ENCODE results near the gene CHRNE. TPM values are rescaled to one million over a fixed set of nuclear protein-coding genes. Genes with fewer than 3 reads are reported as not detected.

Gene CHRNE
- total and polyA plus RNA-seq, 2 donors (not counting 1 experiment from before 2014, with no cell fraction given) = 0.99 to 4.7 TPM

- H3K79me2 ChIP-seq (ENCODE audit: control insufficient read depth, insufficient read depth, low read length) = peaks cover 72% of the 10 kb centered on the region
- no peak overlapping the region for H2AFZ ChIP-seq (ENCODE audit: insufficient read depth, low read depth, low read length, poor library complexity, severe bottlenecking)
- Mint-ChIP-seq H3K9me3 (ENCODE audit: insufficient read depth) (no peaks in the 10 kb centered on the region), H3K27ac (peak overlapping the region; percentile 89), H3K4me3 (peak overlapping the region; percentile 86), H3K4me1 (peaks cover 66% of the 10 kb centered on the region), H3K27me3 (no peaks in the 10 kb centered on the region)
- ATAC-seq (ENCODE audit: low read depth) (no peak), DNase-seq (no peak)
- peak overlapping the region; percentile 98 for H3K4me2 ChIP-seq (replicated peaks; ENCODE audit: low read depth, low read length, poor library complexity, severe bottlenecking)
- H3K4me1 ChIP-seq (ENCODE audit: control insufficient read depth in 2 of 2, insufficient read depth in 2 of 2, low read length in 2 of 2) = peaks cover 60 to 66% of the 10 kb centered on the region in 2 donors
- intact Hi-C loops (cut with micrococcal nuclease) = loop anchor here (5.0 to 10.0 kb wide), 6 partner anchors 73 to 982 kb away; partner anchors contain the start of genes ATP2A3, MED11, PLD2 and ZNF594
- ChIA-PET POLR2A (interaction anchor here (1.0 to 2.7 kb wide), 2 partner anchors 23 to 36 kb away, joined by 3 to 9 read pairs; partner anchors contain the start of gene SPAG7), CTCF (interaction anchor here (0.7 to 1.3 kb wide), 2 partner anchors 22 to 107 kb away, joined by 3 read pairs; partner anchors contain the start of gene SPAG7)
- H3K27me3 ChIP-seq (replicated peaks in 1 of 4; ENCODE audit: control extremely low read depth in 1 of 4, control insufficient read depth in 3 of 4, insufficient read depth in 4 of 4, low read length in 3 of 4) = no peaks in the 10 kb centered on the region
- H3K9me3 ChIP-seq (ENCODE audit: control extremely low read depth in 1 of 3, control insufficient read depth in 2 of 3, insufficient read depth in 1 of 3, low read length in 2 of 3) = no peaks in the 10 kb centered on the region
- TF ChIP-seq CTCF (IDR thresholded peaks at IDR 0.05) = no peak
- no peak for TF ChIP-seq EZH2 (IDR thresholded peaks at IDR 0.05; ENCODE audit: borderline replicate concordance, insufficient read depth, low read depth, low read length, poor library complexity, severe bottlenecking)
- peak overlapping the region; percentile 30 to 93 for H3K27ac ChIP-seq (ENCODE audit: low read length in 2 of 2)
- peak overlapping the region; percentile 38 for H3K9ac ChIP-seq (ENCODE audit: low read length)
- WGBS (ENCODE audit: insufficient coverage) = 0% methylated on average over 1 of the region's 8 CpGs
- peaks cover 43% of the 10 kb centered on the region for H4K20me1 ChIP-seq (ENCODE audit: control insufficient read depth, insufficient read depth, low read length, poor library complexity, severe bottlenecking)
- peaks cover 0 to 44% of the 10 kb centered on the region in 2 experiments for H3K36me3 ChIP-seq (replicated peaks in 1 of 2; ENCODE audit: control extremely low read depth in 1 of 2, control insufficient read depth in 1 of 2, extremely low read depth in 1 of 2, insufficient read depth in 2 of 2, low read length in 1 of 2)
- peak overlapping the region in 4 of 5 experiments; percentile 16 to 40 (median 24) for H3K4me3 ChIP-seq (ENCODE audit: control extremely low read depth in 1 of 5, extremely low read depth in 1 of 5, insufficient read depth in 1 of 5, low read depth in 2 of 5, low read length in 4 of 5)
Observed at GRCh38 chr17:4944554-4945175, 41.8 kb upstream of the CHRNE start.

- H3K4me2 ChIP-seq (replicated peaks; ENCODE audit: low read depth, low read length, poor library complexity, severe bottlenecking) = peak overlapping the region; percentile 98
- peak overlapping the region; percentile 38 for H3K9ac ChIP-seq (ENCODE audit: low read length)
- H2AFZ ChIP-seq (ENCODE audit: insufficient read depth, low read depth, low read length, poor library complexity, severe bottlenecking) = no peak overlapping the region
- ATAC-seq (ENCODE audit: low read depth) = no peak
- Mint-ChIP-seq H3K4me1 (peaks cover 67% of the 10 kb centered on the region), H3K27ac (peak overlapping the region; percentile 89), H3K9me3 (ENCODE audit: insufficient read depth) (no peaks in the 10 kb centered on the region), H3K27me3 (no peaks in the 10 kb centered on the region), H3K4me3 (peak overlapping the region; percentile 86)
- TF ChIP-seq CTCF (IDR thresholded peaks at IDR 0.05) (no peak), EZH2 (IDR thresholded peaks at IDR 0.05; ENCODE audit: borderline replicate concordance, insufficient read depth, low read depth, low read length, poor library complexity, severe bottlenecking) (no peak)
- peak overlapping the region; percentile 30 to 93 for H3K27ac ChIP-seq (ENCODE audit: low read length in 2 of 2)
- H3K79me2 ChIP-seq (ENCODE audit: control insufficient read depth, insufficient read depth, low read length) = peaks cover 77% of the 10 kb centered on the region
- peaks cover 43% of the 10 kb centered on the region for H4K20me1 ChIP-seq (ENCODE audit: control insufficient read depth, insufficient read depth, low read length, poor library complexity, severe bottlenecking)
- peak overlapping the region in 4 of 5 experiments; percentile 2 to 40 (median 18) for H3K4me3 ChIP-seq (ENCODE audit: control extremely low read depth in 1 of 5, extremely low read depth in 1 of 5, insufficient read depth in 1 of 5, low read depth in 2 of 5, low read length in 4 of 5)
- H3K36me3 ChIP-seq (replicated peaks in 1 of 2; ENCODE audit: control extremely low read depth in 1 of 2, control insufficient read depth in 1 of 2, extremely low read depth in 1 of 2, insufficient read depth in 2 of 2, low read length in 1 of 2) = peaks cover 0 to 44% of the 10 kb centered on the region in 2 experiments
- intact Hi-C loops (cut with micrococcal nuclease) = loop anchor here (5.0 to 10.0 kb wide), 3 partner anchors 137 to 301 kb away; partner anchors contain the start of genes PLD2 and ZNF594
- H3K4me1 ChIP-seq (ENCODE audit: control insufficient read depth in 2 of 2, insufficient read depth in 2 of 2, low read length in 2 of 2) = peaks cover 62 to 71% of the 10 kb centered on the region in 2 donors
- POLR2A ChIA-PET = interaction anchor here (2.7 kb wide), 1 partner anchor 23 kb away, joined by 9 read pairs; the partner anchor contains the start of gene SPAG7
- CTCF ChIA-PET = interaction anchor here (0.7 kb wide), 1 partner anchor 107 kb away, joined by 3 read pairs; no protein-coding TSS in a partner anchor
- no peaks in the 10 kb centered on the region for H3K9me3 ChIP-seq (ENCODE audit: control extremely low read depth in 1 of 3, control insufficient read depth in 2 of 3, insufficient read depth in 1 of 3, low read length in 2 of 3)
- H3K27me3 ChIP-seq (replicated peaks in 1 of 4; ENCODE audit: control extremely low read depth in 1 of 4, control insufficient read depth in 3 of 4, insufficient read depth in 4 of 4, low read length in 3 of 4) = no peaks in the 10 kb centered on the region
- WGBS (ENCODE audit: insufficient coverage) = 14% methylated on average over 2 of the region's 3 CpGs
- DNase-seq = peak; percentile 67
Observed at GRCh38 chr17:4944163-4944553, 41.3 kb upstream of the CHRNE start.

Data from B cell (primary cell).